ENCODE measurements around the gene RAB34.

Gene RAB34

GRCh38 chr17:28712705-28713415 lies 4.8 kb downstream of the RAB34 start:
- peaks cover 19% of the 10 kb centered on the region for H3K36me3 ChIP-seq (ENCODE audit: control insufficient read depth, insufficient read depth, low read length, severe bottlenecking)
- peak overlapping the region; percentile 62 for H3K9ac ChIP-seq (ENCODE audit: low read length)
- H3K9me3 ChIP-seq (ENCODE audit: control insufficient read depth, low read length): no peaks in the 10 kb centered on the region
- no peak for DNase-seq (ENCODE audit: low read depth)
- no peaks in the 10 kb centered on the region for H3K27me3 ChIP-seq (replicated peaks; ENCODE audit: control insufficient read depth, insufficient read depth, low read length)
- no peak overlapping the region for H3K4me3 ChIP-seq (ENCODE audit: low read length)
- H3K4me1 ChIP-seq (ENCODE audit: control insufficient read depth, insufficient read depth, low read length): peaks cover 9% of the 10 kb centered on the region

GRCh38 chr17:28712032-28712704 lies 5.5 kb downstream of the RAB34 start:
- no peaks in the 10 kb centered on the region for H3K27me3 ChIP-seq (replicated peaks; ENCODE audit: control insufficient read depth, insufficient read depth, low read length)
- H3K4me1 ChIP-seq (ENCODE audit: control insufficient read depth, insufficient read depth, low read length): peaks cover 9% of the 10 kb centered on the region
- no peak for DNase-seq (ENCODE audit: low read depth)
- H3K9me3 ChIP-seq (ENCODE audit: control insufficient read depth, low read length): no peaks in the 10 kb centered on the region
- peak overlapping the region; percentile 71 for H3K4me3 ChIP-seq (ENCODE audit: low read length)
- H3K36me3 ChIP-seq (ENCODE audit: control insufficient read depth, insufficient read depth, low read length, severe bottlenecking): peaks cover 19% of the 10 kb centered on the region
- H3K9ac ChIP-seq (ENCODE audit: low read length): peak overlapping the region; percentile 62

GRCh38 chr17:28711723-28712031 lies 6.0 kb downstream of the RAB34 start, which contains the start of gene PROCA1:
Gene PROCA1 (minus strand): TSS chr17:28711888. CDS start chr17:28711660, 228 bp downstream.
- Histone ChIP-seq H3K27me3 (replicated peaks; ENCODE audit: control insufficient read depth, insufficient read depth, low read length) (no peaks in the 10 kb centered on the region), H3K4me1 (ENCODE audit: control insufficient read depth, insufficient read depth, low read length) (peaks cover 8% of the 10 kb centered on the region), H3K9me3 (ENCODE audit: control insufficient read depth, low read length) (no peaks in the 10 kb centered on the region), H3K9ac (ENCODE audit: low read length) (peak within 1 kb of the TSS; percentile 78), H3K36me3 (ENCODE audit: control insufficient read depth, insufficient read depth, low read length, severe bottlenecking) (peaks cover 19% of the 10 kb centered on the region), H3K4me3 (ENCODE audit: low read length) (peak within 1 kb of the TSS; percentile 71)
- no peak for DNase-seq (ENCODE audit: low read depth)

- peak; percentile 97 for DNase-seq (ENCODE audit: low read depth)
- no peaks in the 10 kb centered on the region for H3K27me3 ChIP-seq (replicated peaks; ENCODE audit: control insufficient read depth, insufficient read depth, low read length)
- H3K4me1 ChIP-seq (ENCODE audit: control insufficient read depth, insufficient read depth, low read length): peaks cover 3% of the 10 kb centered on the region
- peak overlapping the region; percentile 78 for H3K9ac ChIP-seq (ENCODE audit: low read length)
- H3K9me3 ChIP-seq (ENCODE audit: control insufficient read depth, low read length): no peaks in the 10 kb centered on the region
- H3K4me3 ChIP-seq (ENCODE audit: low read length): peak overlapping the region; percentile 71
- peaks cover 19% of the 10 kb centered on the region for H3K36me3 ChIP-seq (ENCODE audit: control insufficient read depth, insufficient read depth, low read length, severe bottlenecking)
Observed at GRCh38 chr17:28710861-28711722, 6.6 kb downstream of the RAB34 start.

- no peak overlapping the region for H3K9ac ChIP-seq (ENCODE audit: low read length)
- H3K27me3 ChIP-seq (replicated peaks; ENCODE audit: control insufficient read depth, insufficient read depth, low read length): no peaks in the 10 kb centered on the region
- H3K4me3 ChIP-seq (ENCODE audit: low read length): no peak overlapping the region
- DNase-seq (ENCODE audit: low read depth): no peak
- H3K4me1 ChIP-seq (ENCODE audit: control insufficient read depth, insufficient read depth, low read length): peaks cover 10% of the 10 kb centered on the region
- peaks cover 26% of the 10 kb centered on the region for H3K36me3 ChIP-seq (ENCODE audit: control insufficient read depth, insufficient read depth, low read length, severe bottlenecking)
- no peaks in the 10 kb centered on the region for H3K9me3 ChIP-seq (ENCODE audit: control insufficient read depth, low read length)
Observed at GRCh38 chr17:28707339-28707720, 10.3 kb downstream of the RAB34 start.

- H3K9ac ChIP-seq (ENCODE audit: low read length): no peak overlapping the region
- no peak for DNase-seq (ENCODE audit: low read depth)
Observed at GRCh38 chr17:28706471-28707338, 11.0 kb downstream of the RAB34 start.

GRCh38 chr17:28705728-28706334 lies 11.8 kb downstream of the RAB34 start:
- DNase-seq (ENCODE audit: low read depth): no peak
- Histone ChIP-seq H3K9me3 (ENCODE audit: control insufficient read depth, low read length) (no peaks in the 10 kb centered on the region), H3K4me1 (ENCODE audit: control insufficient read depth, insufficient read depth, low read length) (peaks cover 11% of the 10 kb centered on the region), H3K27me3 (replicated peaks; ENCODE audit: control insufficient read depth, insufficient read depth, low read length) (no peaks in the 10 kb centered on the region), H3K9ac (ENCODE audit: low read length) (no peak overlapping the region), H3K36me3 (ENCODE audit: control insufficient read depth, insufficient read depth, low read length, severe bottlenecking) (peaks cover 41% of the 10 kb centered on the region), H3K4me3 (ENCODE audit: low read length) (no peak overlapping the region)

More at GRCh38 chr17:28706471-28707338, 11.0 kb downstream of the RAB34 start:
- Histone ChIP-seq H3K4me3 (ENCODE audit: low read length) (no peak overlapping the region), H3K9me3 (ENCODE audit: control insufficient read depth, low read length) (no peaks in the 10 kb centered on the region), H3K36me3 (ENCODE audit: control insufficient read depth, insufficient read depth, low read length, severe bottlenecking) (peaks cover 32% of the 10 kb centered on the region), H3K4me1 (ENCODE audit: control insufficient read depth, insufficient read depth, low read length) (peaks cover 11% of the 10 kb centered on the region), H3K27me3 (replicated peaks; ENCODE audit: control insufficient read depth, insufficient read depth, low read length) (no peaks in the 10 kb centered on the region)

GRCh38 chr17:28705074-28705659 lies 12.5 kb downstream of the RAB34 start:
- Histone ChIP-seq H3K9me3 (ENCODE audit: control insufficient read depth, low read length) (no peaks in the 10 kb centered on the region), H3K27me3 (replicated peaks; ENCODE audit: control insufficient read depth, insufficient read depth, low read length) (no peaks in the 10 kb centered on the region), H3K4me1 (ENCODE audit: control insufficient read depth, insufficient read depth, low read length) (peaks cover 11% of the 10 kb centered on the region), H3K9ac (ENCODE audit: low read length) (no peak overlapping the region), H3K36me3 (ENCODE audit: control insufficient read depth, insufficient read depth, low read length, severe bottlenecking) (peaks cover 47% of the 10 kb centered on the region), H3K4me3 (ENCODE audit: low read length) (no peak overlapping the region)
- no peak for DNase-seq (ENCODE audit: low read depth)

GRCh38 chr17:28704219-28704858 lies 13.3 kb downstream of the RAB34 start:
- Histone ChIP-seq H3K4me1 (ENCODE audit: control insufficient read depth, insufficient read depth, low read length) (peaks cover 11% of the 10 kb centered on the region), H3K36me3 (ENCODE audit: control insufficient read depth, insufficient read depth, low read length, severe bottlenecking) (peaks cover 56% of the 10 kb centered on the region), H3K9me3 (ENCODE audit: control insufficient read depth, low read length) (no peaks in the 10 kb centered on the region), H3K4me3 (ENCODE audit: low read length) (no peak overlapping the region), H3K9ac (ENCODE audit: low read length) (no peak overlapping the region), H3K27me3 (replicated peaks; ENCODE audit: control insufficient read depth, insufficient read depth, low read length) (no peaks in the 10 kb centered on the region)
- DNase-seq (ENCODE audit: low read depth): no peak

Measured in adipocyte (in vitro differentiated cells).